H9 (cell line): Measurements from ENCODE around the gene MLH1. TPM values are rescaled to one million over a fixed set of nuclear protein-coding genes. Genes with fewer than 3 reads are reported as not detected.

Experiments used
- DNase-seq: peaks from one replicate; pipeline ENCODE4 v3.0.0-alpha.2; 2017
- H2AFZ ChIP-seq: one replicate; pipeline ENCODE4 v1.6.1; 2013; ENCODE audit warnings: mild to moderate bottlenecking, low read length, control low read depth, moderate library complexity
- H2AK5ac ChIP-seq: 2 replicates; pipeline ENCODE4 v1.6.1; 2013; ENCODE audit warnings: low read length, control low read depth, mixed read lengths; ENCODE audit not compliant: insufficient read length
- H2BK120ac ChIP-seq: one replicate; pipeline ENCODE4 v1.6.1; 2013; ENCODE audit warnings: low read depth, mild to moderate bottlenecking, low read length, control low read depth, inconsistent platforms; ENCODE audit not compliant: poor library complexity, severe bottlenecking
- H2BK12ac ChIP-seq: 2 replicates; pipeline ENCODE4 v1.6.1; 2013; ENCODE audit warnings: low read length, control low read depth, mixed read lengths, low read depth; ENCODE audit not compliant: insufficient read length
- H2BK15ac ChIP-seq: 2 replicates; pipeline ENCODE4 v1.6.1; 2013; ENCODE audit warnings: low read depth, low read length, control low read depth
- H2BK20ac ChIP-seq: one replicate; pipeline ENCODE4 v1.6.1; 2013; ENCODE audit warnings: low read depth, mild to moderate bottlenecking, low read length, control low read depth, inconsistent platforms; ENCODE audit not compliant: poor library complexity, severe bottlenecking
- H2BK5ac ChIP-seq: 2 replicates; pipeline ENCODE4 v1.6.1; 2013; ENCODE audit warnings: low read length, control low read depth, mixed read lengths; ENCODE audit not compliant: insufficient read length
- H3K14ac ChIP-seq: 2 replicates; pipeline ENCODE4 v1.6.1; 2013; ENCODE audit warnings: low read length, control low read depth; ENCODE audit not compliant: insufficient read depth
- H3K18ac ChIP-seq: 2 replicates; pipeline ENCODE4 v1.6.1; 2013; ENCODE audit warnings: low read depth, mild to moderate bottlenecking, mixed read lengths, low read length, control low read depth; ENCODE audit not compliant: insufficient read length
- H3K23ac ChIP-seq: 2 replicates; pipeline ENCODE4 v1.6.1; 2013; ENCODE audit warnings: low read length, control low read depth, mixed read lengths, low read depth; ENCODE audit not compliant: insufficient read length
- H3K23me2 ChIP-seq: 2 replicates; pipeline ENCODE4 v1.6.1; 2013; ENCODE audit warnings: low read depth, mild to moderate bottlenecking, mixed read lengths, low read length, control low read depth; ENCODE audit not compliant: insufficient read length, poor library complexity, severe bottlenecking
- H3K27ac ChIP-seq: 2 replicates; pipeline ENCODE4 v1.5.1; 2013; ENCODE audit warnings: low read length, control low read depth, mixed read lengths, low read depth; ENCODE audit not compliant: insufficient read length
- H3K27me3 ChIP-seq: 2 replicates; pipeline ENCODE4 v1.6.1; 2013; ENCODE audit warnings: low read length, control low read depth, inconsistent platforms; ENCODE audit not compliant: insufficient read depth
- H3K4ac ChIP-seq: 2 replicates; pipeline ENCODE4 v1.6.1; 2013; ENCODE audit warnings: low read depth, mild to moderate bottlenecking, control low read depth, inconsistent platforms, low read length, moderate library complexity
- H3K4me1 ChIP-seq: 2 replicates; pipeline ENCODE4 v1.6.1; 2013; ENCODE audit warnings: low read length, control low read depth, inconsistent platforms; ENCODE audit not compliant: insufficient read depth
- H3K4me2 ChIP-seq: 2 replicates; pipeline ENCODE4 v1.6.1; 2013; ENCODE audit warnings: low read length, control low read depth, mixed read lengths; ENCODE audit not compliant: insufficient read length, insufficient read depth
- H3K56ac ChIP-seq: 2 replicates; pipeline ENCODE4 v1.6.1; 2013; ENCODE audit warnings: low read depth, mild to moderate bottlenecking, mixed read lengths, low read length, control low read depth; ENCODE audit not compliant: insufficient read length
- H3K79me1 ChIP-seq: 2 replicates; pipeline ENCODE4 v1.6.1; 2013; ENCODE audit warnings: low read depth, mild to moderate bottlenecking, moderate library complexity, low read length, control low read depth, inconsistent platforms; ENCODE audit not compliant: insufficient read depth, poor library complexity, severe bottlenecking
- H3K79me2 ChIP-seq: 2 replicates; pipeline ENCODE4 v1.6.1; 2013; ENCODE audit warnings: low read length, control low read depth, inconsistent platforms; ENCODE audit not compliant: insufficient read depth
- H3K9ac ChIP-seq: 2 replicates; pipeline ENCODE4 v1.6.1; 2013; ENCODE audit warnings: low read length, control low read depth, mixed read lengths; ENCODE audit not compliant: insufficient read length; ENCODE audit errors: extremely low read depth
- H3K9me3 ChIP-seq: one replicate; pipeline ENCODE4 v1.6.1; 2013; ENCODE audit warnings: low read depth, low read length, inconsistent platforms; ENCODE audit not compliant: control insufficient read depth
- H3T11ph ChIP-seq: one replicate; pipeline ENCODE4 v1.6.1; 2013; ENCODE audit warnings: mild to moderate bottlenecking, low read length, control low read depth, inconsistent platforms
- H4K20me1 ChIP-seq: one replicate; pipeline ENCODE4 v1.6.1; 2013; ENCODE audit not compliant: control insufficient read depth, insufficient read length, insufficient read depth
- H4K5ac ChIP-seq: 2 replicates; pipeline ENCODE4 v1.6.1; 2013; ENCODE audit warnings: low read depth, mild to moderate bottlenecking, mixed read lengths, low read length, control low read depth; ENCODE audit not compliant: insufficient read length
- H4K8ac ChIP-seq: replicated peaks from 2 replicates; pipeline ENCODE4 v1.6.1; 2013; ENCODE audit warnings: low read length, control low read depth, mixed read lengths, low read depth; ENCODE audit not compliant: insufficient read length
- H4K91ac ChIP-seq: 2 replicates; pipeline ENCODE4 v1.6.1; 2013; ENCODE audit warnings: low read depth, mild to moderate bottlenecking, moderate library complexity, mixed read lengths, low read length, control low read depth; ENCODE audit not compliant: insufficient read length
- H3K27ac Mint-ChIP-seq, 3 experiments: 2 replicates in 2 of 3; 3 replicates in 1 of 3; pipeline ENCODE4 v1.8.0; 2020 to 2021; ENCODE audit warnings: mixed read lengths in 3 of 3, mild to moderate bottlenecking in 1 of 3, moderate library complexity in 1 of 3
- H3K27me3 Mint-ChIP-seq: 2 replicates; pipeline ENCODE4 v1.8.0; 2021; ENCODE audit warnings: low read depth, mild to moderate bottlenecking, moderate library complexity, mixed read lengths
- H3K36me3 Mint-ChIP-seq, 3 experiments: 2 replicates in 2 of 3; 3 replicates in 1 of 3; pipeline ENCODE4 v1.8.0; 2020 to 2021; ENCODE audit warnings: low read depth in 3 of 3, mixed read lengths in 3 of 3; ENCODE audit not compliant: insufficient read depth in 1 of 3
- H3K4me1 Mint-ChIP-seq, 2 experiments: 2 replicates each; pipeline ENCODE4 v1.8.0; 2020; ENCODE audit warnings: mixed read lengths in 2 of 2
- H3K4me3 Mint-ChIP-seq, 2 experiments: 2 replicates in 1 of 2; 3 replicates in 1 of 2; pipeline ENCODE4 v1.8.0; 2020 to 2021; ENCODE audit warnings: mild to moderate bottlenecking in 2 of 2, mixed read lengths in 2 of 2, moderate library complexity in 1 of 2
- H3K9me3 Mint-ChIP-seq, 2 experiments: 2 replicates in 1 of 2; 3 replicates in 1 of 2; pipeline ENCODE4 v1.8.0; 2020; ENCODE audit warnings: mild to moderate bottlenecking in 2 of 2, mixed read lengths in 2 of 2, moderate library complexity in 1 of 2
- CTCF ChIP-seq: fragments of 200-600 bp; sonication (generic); conservative IDR thresholded peaks from 3 replicates; pipeline ENCODE4 v1.8.0; 2021; ENCODE audit warnings: antibody characterized with exemption, mild to moderate bottlenecking
- WGBS: extraction: QIAGEN DNeasy Blood & Tissue Kit; methylation state at CpG from one replicate; pipeline ENCODE4 v1.1.7; 2013; ENCODE audit warnings: missing lambda C conversion rate, low lambda C conversion rate, mixed read lengths; ENCODE audit not compliant: insufficient read length; ENCODE audit errors: extremely low coverage; 5-methylcytosine and 5-hydroxymethylcytosine counted together
- total RNA-seq: library from RNA; stranded (reverse); gene quantifications from 2 replicates; pipeline ENCODE4 v1.2.1, GENCODE V29; 2021

MLH1 gene
- total RNA-seq, 1 experiment from 2014 or later, result 45.1 TPM

GRCh38 chr3:36991147-36991546 is 2.2 kb upstream of the MLH1 start:
- H3K14ac ChIP-seq, result no peak overlapping the region
- H3K27me3 ChIP-seq, result no peaks in the 10 kb centered on the region
- H3K79me2 ChIP-seq, result peaks cover 18% of the 10 kb centered on the region; the same call in 1 of the 2 replicates
- no CpG with 5 or more reads among the region's 3 CpGs for WGBS
- TF ChIP-seq CTCF, result no peak
- no peak overlapping the region for H2BK15ac ChIP-seq
- H2AK5ac ChIP-seq, result no peak overlapping the region
- H2AFZ ChIP-seq, result no peak overlapping the region
- Mint-ChIP-seq H3K27me3 (no peaks in the 10 kb centered on the region), H3K9me3 (no peaks in the 10 kb centered on the region), H3K27ac (no peak overlapping the region), H3K36me3 (peaks cover 11 to 50% (median 29%) of the 10 kb centered on the region in 3 experiments; a peak in 6 of 7 replicates), H3K4me1 (peaks cover 23 to 30% of the 10 kb centered on the region in 2 experiments), H3K4me3 (no peak overlapping the region)
- H3K56ac ChIP-seq, result no peak overlapping the region
- no peak overlapping the region for H3T11ph ChIP-seq
- no peaks in the 10 kb centered on the region for H3K4me1 ChIP-seq
- no peak overlapping the region for H4K8ac ChIP-seq
- H4K5ac ChIP-seq, result no peak overlapping the region
- no peak overlapping the region for H2BK5ac ChIP-seq
- H3K79me1 ChIP-seq, result peaks cover 3% of the 10 kb centered on the region
- H3K9me3 ChIP-seq, result no peaks in the 10 kb centered on the region
- no peak for DNase-seq
- peak overlapping the region; percentile 10 for H3K9ac ChIP-seq
- H4K20me1 ChIP-seq, result no peaks in the 10 kb centered on the region
- no peak overlapping the region for H3K4ac ChIP-seq
- no peak overlapping the region for H4K91ac ChIP-seq
- H2BK120ac ChIP-seq, result no peak overlapping the region
- H3K4me2 ChIP-seq, result peak overlapping the region; percentile 95
- no peak overlapping the region for H2BK20ac ChIP-seq
- peaks cover 10% of the 10 kb centered on the region for H3K23me2 ChIP-seq
- H3K18ac ChIP-seq, result no peak overlapping the region
- H3K23ac ChIP-seq, result no peak overlapping the region
- H2BK12ac ChIP-seq, result no peak overlapping the region
- no peak overlapping the region for H3K27ac ChIP-seq
